Stimulated activated CD8-positive, alpha-beta memory T cell treated with anti-CD3 and anti-CD28 coated beads, Interleukin-12 subunit alpha, Interleukin-12 subunit beta, amount 100 ng/mL, for 24 hours (primary cell): ENCODE results near the gene TSPEAR.
"Not testable (repeated sequence)": the region's sequence is repeated elsewhere in the genome, so short reads cannot be mapped to it uniquely, and the experiment has no call there.

Source experiments
- DNase-seq: peaks from one replicate; pipeline ENCODE4 v3.0.0-alpha.2; 2020; ENCODE audit errors: extremely low read depth

The TSPEAR gene

GRCh38 chr21:44603911-44604310 lies 107.5 kb downstream of the TSPEAR start:
- no peak for DNase-seq

GRCh38 chr21:44603109-44603875 lies 108.1 kb downstream of the TSPEAR start:
- no peak for DNase-seq

GRCh38 chr21:44602463-44602850 lies 108.9 kb downstream of the TSPEAR start:
- no peak for DNase-seq

GRCh38 chr21:44601596-44602462 lies 109.5 kb downstream of the TSPEAR start:
- DNase-seq, result no peak

GRCh38 chr21:44601091-44601490 lies 110.3 kb downstream of the TSPEAR start:
- not testable (repeated sequence) for DNase-seq

- DNase-seq, result not testable (repeated sequence)
These were observed 111.0 kb downstream of the TSPEAR start, which contains the start of gene KRTAP10-7 for GRCh38 chr21:44600118-44600978. KRTAP10-7 (plus strand) TSS chr21:44600597; CDS start chr21:44600622, 25 bp downstream.

GRCh38 chr21:44599264-44600029 lies 111.9 kb downstream of the TSPEAR start:
- no peak for DNase-seq

- no peak for DNase-seq
These were observed 113.3 kb downstream of the TSPEAR start for GRCh38 chr21:44598061-44598460.

- no peak for DNase-seq
These were observed 115.2 kb downstream of the TSPEAR start for GRCh38 chr21:44596068-44596725.

GRCh38 chr21:44595524-44595923 lies 115.8 kb downstream of the TSPEAR start:
- no peak for DNase-seq

- no peak for DNase-seq
These were observed 116.9 kb downstream of the TSPEAR start for GRCh38 chr21:44594406-44594916.

GRCh38 chr21:44593598-44594405 lies 117.6 kb downstream of the TSPEAR start:
- no peak for DNase-seq

GRCh38 chr21:44592446-44593311 lies 118.7 kb downstream of the TSPEAR start, which contains the start of gene KRTAP10-6:
KRTAP10-6 (minus strand) TSS chr21:44592505; CDS start chr21:44592484, 21 bp downstream.
- no peak for DNase-seq

GRCh38 chr21:44591801-44592130 lies 119.6 kb downstream of the TSPEAR start:
- DNase-seq, result not testable (repeated sequence)

GRCh38 chr21:44590897-44591800 lies 120.2 kb downstream of the TSPEAR start:
- not testable (repeated sequence) for DNase-seq

- DNase-seq, result no peak
These were observed 121.1 kb downstream of the TSPEAR start for GRCh38 chr21:44590311-44590721.

GRCh38 chr21:44589586-44590305 lies 121.6 kb downstream of the TSPEAR start:
- no peak for DNase-seq
